K562 (cell line): ENCODE measurements around the gene UGT1A6. TPM values are rescaled to one million over a fixed set of nuclear protein-coding genes. Genes with fewer than 3 reads are reported as not detected.
A peak's percentile ranks its signal among the peaks of the same experiment; 100 is the strongest.

ENCODE experiments used
- ATAC-seq: fragments of 200-7000 bp; cut with Tn5 transposase; 3 replicates; pipeline ENCODE4 v1.9.1; 2020; ENCODE audit warnings: moderate library complexity
- BruUV-seq: library from RNA; stranded (reverse); fragments of 400-500 nt; replicated peaks from 2 replicates; lab custom pipeline; 2021; lab: Mats Ljungman, UMichigan
- CTCF ChIA-PET: fragments of 300-600 bp; formaldehyde crosslinking; extraction: SDS; loops from one replicate; lab custom pipeline; 2021; ENCODE audit warnings: low intra/inter-chr PET ratio; lab: Yijun Ruan, JAX
- POLR2A ChIA-PET: fragments of 300-600, 350-650 bp; sonication (Branson Sonifier 250); formaldehyde crosslinking; extraction: SDS; loops from one replicate; lab custom pipeline; 2021; ENCODE audit warnings: antibody characterized with exemption, inconsistent platforms; lab: Yijun Ruan, JAX
- DNase-seq, 4 experiments: peaks; one replicate each; pipeline versions ENCODE4 v3.0.0 to v3.0.0-alpha.2; 2011 to 2018; ENCODE audit warnings: low spot score in 3 of 4, mixed read lengths in 3 of 4; ENCODE audit errors: extremely low read depth in 1 of 4
- FAIRE-seq: peaks from 2 replicates; lab custom pipeline; 2011; peaks lifted over from hg19 to GRCh38; lab: Jason Lieb, UNC
- H2AFZ ChIP-seq: 2 replicates; pipeline ENCODE4 v1.6.0; 2011; ENCODE audit warnings: low read depth, low read length, control low read depth, inconsistent platforms
- H3K27ac ChIP-seq: fragments of 200-600 bp; 3 replicates; pipeline ENCODE4 v1.8.0; 2011; ENCODE audit warnings: low read depth, mild to moderate bottlenecking, control low read depth, inconsistent platforms, low read length, moderate library complexity, mixed read lengths; ENCODE audit errors: extremely low read depth
- H3K27me3 ChIP-seq, 2 experiments: fragments of 300-600 bp in 1 of 2; 2 replicates in 1 of 2; 3 replicates in 1 of 2; pipeline versions ENCODE4 v1.6.0 to v1.8.0; 2011; ENCODE audit warnings: inconsistent platforms in 2 of 2, low read length in 2 of 2, mild to moderate bottlenecking in 1 of 2, mixed read lengths in 1 of 2, moderate library complexity in 1 of 2; ENCODE audit not compliant: control insufficient read depth in 2 of 2, insufficient read depth in 2 of 2
- H3K36me3 ChIP-seq: fragments of 300-600 bp; 3 replicates; pipeline ENCODE4 v1.8.0; 2011; ENCODE audit warnings: mild to moderate bottlenecking, low read length, inconsistent platforms; ENCODE audit not compliant: control insufficient read depth, insufficient read depth
- H3K4me1 ChIP-seq, 2 experiments: fragments of 200-600 bp in 1 of 2; replicated peaks in 1 of 2; 2 replicates in 1 of 2; 3 replicates in 1 of 2; pipeline versions ENCODE4 v1.5.1 to v1.8.0; 2011; ENCODE audit warnings: inconsistent platforms in 2 of 2, low read length in 2 of 2, mild to moderate bottlenecking in 1 of 2, mixed read lengths in 1 of 2, moderate library complexity in 1 of 2; ENCODE audit not compliant: control insufficient read depth in 2 of 2, insufficient read depth in 2 of 2
- H3K4me2 ChIP-seq: 2 replicates; pipeline ENCODE4 v1.6.1; 2011; ENCODE audit warnings: low read length, control low read depth, inconsistent platforms, mixed read lengths; ENCODE audit not compliant: insufficient read depth
- H3K4me3 ChIP-seq: fragments of 200-600 bp; sonication (generic), shearing (Covaris generic); 2 replicates; pipeline ENCODE4 v1.5.1; 2016; ENCODE audit warnings: control low read depth, inconsistent platforms
- H3K79me2 ChIP-seq: fragments of 200-600 bp; 3 replicates; pipeline ENCODE4 v1.8.0; 2011; ENCODE audit warnings: low read length, inconsistent platforms; ENCODE audit not compliant: control insufficient read depth, insufficient read depth
- H3K9ac ChIP-seq, 2 experiments: 2 replicates each; pipeline versions ENCODE4 v1.6.0 to v1.6.1; 2011; ENCODE audit warnings: low read depth in 2 of 2, low read length in 2 of 2, control low read depth in 1 of 2, inconsistent platforms in 1 of 2, mild to moderate bottlenecking in 1 of 2, mixed read lengths in 1 of 2; ENCODE audit not compliant: insufficient read depth in 1 of 2
- H3K9me1 ChIP-seq: one replicate; pipeline ENCODE4 v1.6.0; 2011; ENCODE audit warnings: inconsistent platforms, mild to moderate bottlenecking, low read length, moderate library complexity; ENCODE audit not compliant: control insufficient read depth, insufficient read depth
- H3K9me3 ChIP-seq: replicated peaks from 2 replicates; pipeline ENCODE4 v1.5.1; 2011; ENCODE audit warnings: low read depth, low read length, inconsistent platforms; ENCODE audit not compliant: control insufficient read depth, insufficient read depth
- H4K20me1 ChIP-seq: replicated peaks from 2 replicates; pipeline ENCODE4 v1.6.1; 2011; ENCODE audit warnings: low read length, inconsistent platforms, mixed read lengths; ENCODE audit not compliant: control insufficient read depth, insufficient read depth
- KHSRP ChIP-seq: fragments of 450-650 bp; IDR thresholded peaks from 2 replicates; pipeline ENCODE4 v1.6.1; 2017
- MCM2 ChIP-seq: fragments of 450-650 bp; IDR thresholded peaks from 2 replicates; pipeline ENCODE4 v1.6.1; 2017; ENCODE audit warnings: low read depth, mild to moderate bottlenecking
- RNF2 ChIP-seq: sonication (generic); IDR thresholded peaks from 2 replicates; pipeline ENCODE4 v1.6.1; 2016
- ZHX1 ChIP-seq: fragments of 150-350 bp; conservative IDR thresholded peaks from 2 replicates; pipeline ENCODE4 v1.6.1; 2014; ENCODE audit warnings: low read length
- ZNF740 ChIP-seq, 3 experiments: fragments of 200-800 bp in 1 of 3; sonication (Bioruptor generic) in 1 of 3; sonication (generic) in 1 of 3; formaldehyde crosslinking in 1 of 3; IDR thresholded peaks; 2 replicates each; pipeline versions ENCODE4 v1.6.1 to v1.8.0; 2016 to 2022; ENCODE audit warnings: mild to moderate bottlenecking in 2 of 3, missing compliant biosample characterization in 2 of 3, missing genetic modification characterization in 2 of 3, missing genetic modification reagents in 1 of 3
- WGBS: fragments of 100-300 bp; shearing (Covaris generic); methylation state at CpG from one replicate; pipeline ENCODE4 v1.1.6; 2016; ENCODE audit warnings: low coverage, mixed read lengths; ENCODE audit not compliant: insufficient coverage; ENCODE audit errors: missing lambda C conversion rate; 5-methylcytosine and 5-hydroxymethylcytosine counted together
- in situ Hi-C: fragments of 300-500 bp; cut with MboI; formaldehyde crosslinking; loops from 4 replicates; pipeline ENCODE4 v1.15.0; 2018; ENCODE audit warnings: inconsistent platforms, mixed read lengths
- intact Hi-C: fragments of 100-400 bp; cut with micrococcal nuclease; formaldehyde crosslinking; loops from 2 replicates; pipeline ENCODE4 v1.14.2; 2022
- polyA plus RNA-seq, 8 experiments: library from polyadenylated mRNA; depleted of rRNA in 4 of 8; stranded (reverse) in 5 of 8; unstranded in 3 of 8; fragments of >200 nt; fragmentation: Nextera tagmentation in 2 of 8; fragmentation: Illumina TruSeq in 1 of 8; extraction: Ambion mirVana in 2 of 8; extraction: Trizol in 1 of 8; gene quantifications; 2 replicates each; pipeline versions ENCODE4 v1.2.1 to v1.2.3, GENCODE V29; 2011 to 2014; ENCODE audit warnings: inconsistent platforms in 1 of 8, missing spikeins in 1 of 8
- total RNA-seq, 7 experiments: library from RNA; depleted of rRNA in 6 of 7; stranded (reverse); fragments of >200 nt in 6 of 7; fragmentation: Illumina TruSeq in 2 of 7; extraction: Trizol in 2 of 7; gene quantifications; 2 replicates each; pipeline versions ENCODE4 v1.2.1 to v1.2.3, GENCODE V29; 2011 to 2021; ENCODE audit warnings: low replicate concordance in 1 of 7
- TF ChIP-seq, protein P1 (sequence below), 3 experiments: fragments of 200-800 bp in 1 of 3; fragments of 250-450 bp in 1 of 3; fragments of 450-650 bp in 1 of 3; sonication (Bioruptor Pico) in 1 of 3; sonication (Bioruptor generic) in 1 of 3; formaldehyde crosslinking in 1 of 3; IDR thresholded peaks; 2 replicates each; pipeline versions ENCODE4 v1.6.1 to v1.8.0; 2016 to 2022; ENCODE audit warnings: mild to moderate bottlenecking in 2 of 3, missing genetic modification characterization in 2 of 3, missing compliant biosample characterization in 1 of 3, moderate library complexity in 1 of 3
- TF ChIP-seq, protein P2 (sequence below): sonication (generic); formaldehyde crosslinking; IDR thresholded peaks from 2 replicates; pipeline ENCODE4 v1.8.0; 2022; ENCODE audit warnings: mild to moderate bottlenecking, missing genetic modification reagents

Gene UGT1A6
- total and polyA plus RNA-seq, 9 of the 15 experiments (the other 6 are each of a cell fraction or from before 2014, with no cell fraction given), result not detected

DNA sequence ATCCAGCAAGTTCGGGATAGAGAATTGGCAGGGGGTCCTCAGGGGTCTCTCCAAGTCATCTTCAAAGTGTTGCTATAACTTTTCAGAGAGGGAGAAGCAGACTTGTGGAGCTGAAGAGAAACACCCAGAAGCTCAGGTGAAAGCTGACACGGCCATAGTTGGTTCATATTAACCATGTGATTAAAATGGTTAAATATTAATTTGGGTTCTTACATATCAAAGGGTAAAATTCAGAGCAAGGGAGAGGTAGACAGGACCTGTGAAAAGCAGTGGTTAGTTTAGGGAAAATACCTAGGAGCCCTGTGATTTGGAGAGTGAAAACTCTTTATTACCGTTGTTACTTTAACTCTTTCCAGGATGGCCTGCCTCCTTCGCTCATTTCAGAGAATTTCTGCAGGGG lies at the start of gene UGT1A6 (continued):
- TF ChIP-seq ZNF740 (CRISPR knock-in tag; IDR thresholded peaks at IDR 0.05) (no peak), ZNF740 (tag; IDR thresholded peaks at IDR 0.05) (no peak)

DNA sequence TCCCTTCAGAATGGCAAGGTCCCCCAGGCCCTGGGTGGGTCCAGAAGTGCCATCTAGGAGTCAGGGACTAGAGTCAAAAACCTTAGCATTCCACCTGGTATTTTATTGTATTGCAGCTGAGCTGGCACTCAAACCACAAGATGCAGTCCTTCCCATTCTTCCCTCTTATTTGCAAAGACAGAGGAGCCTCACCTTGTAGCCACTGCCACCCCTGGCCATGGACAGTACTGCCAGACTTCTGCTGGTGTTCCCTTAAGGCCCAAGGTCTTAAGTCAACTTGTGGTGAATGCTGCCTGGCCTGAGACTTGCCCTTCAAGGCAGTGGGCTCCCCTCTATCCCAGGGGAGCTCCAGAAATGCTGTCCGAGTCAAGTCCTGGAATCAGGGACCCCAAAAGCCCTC lies 49.6 kb upstream of the UGT1A6 start:
- intact Hi-C loops (no loop called here), in situ Hi-C loops (no loop called here)
- Histone ChIP-seq H3K27ac (no peak overlapping the region), H2AFZ (no peak overlapping the region), H3K9ac (no peak overlapping the region), H3K79me2 (no peaks in the 10 kb centered on the region), H3K4me1 (no peaks in the 10 kb centered on the region), H3K36me3 (no peaks in the 10 kb centered on the region), H3K4me2 (no peak overlapping the region), H4K20me1 (no peaks in the 10 kb centered on the region), H3K4me3 (no peak overlapping the region), H3K9me3 (no peaks in the 10 kb centered on the region), H3K27me3 (no peaks in the 10 kb centered on the region), H3K9me1 (no peaks in the 10 kb centered on the region)
- ATAC-seq, result no peak
- BruUV-seq, result no TSS peak
- TF ChIP-seq, protein P1, sequence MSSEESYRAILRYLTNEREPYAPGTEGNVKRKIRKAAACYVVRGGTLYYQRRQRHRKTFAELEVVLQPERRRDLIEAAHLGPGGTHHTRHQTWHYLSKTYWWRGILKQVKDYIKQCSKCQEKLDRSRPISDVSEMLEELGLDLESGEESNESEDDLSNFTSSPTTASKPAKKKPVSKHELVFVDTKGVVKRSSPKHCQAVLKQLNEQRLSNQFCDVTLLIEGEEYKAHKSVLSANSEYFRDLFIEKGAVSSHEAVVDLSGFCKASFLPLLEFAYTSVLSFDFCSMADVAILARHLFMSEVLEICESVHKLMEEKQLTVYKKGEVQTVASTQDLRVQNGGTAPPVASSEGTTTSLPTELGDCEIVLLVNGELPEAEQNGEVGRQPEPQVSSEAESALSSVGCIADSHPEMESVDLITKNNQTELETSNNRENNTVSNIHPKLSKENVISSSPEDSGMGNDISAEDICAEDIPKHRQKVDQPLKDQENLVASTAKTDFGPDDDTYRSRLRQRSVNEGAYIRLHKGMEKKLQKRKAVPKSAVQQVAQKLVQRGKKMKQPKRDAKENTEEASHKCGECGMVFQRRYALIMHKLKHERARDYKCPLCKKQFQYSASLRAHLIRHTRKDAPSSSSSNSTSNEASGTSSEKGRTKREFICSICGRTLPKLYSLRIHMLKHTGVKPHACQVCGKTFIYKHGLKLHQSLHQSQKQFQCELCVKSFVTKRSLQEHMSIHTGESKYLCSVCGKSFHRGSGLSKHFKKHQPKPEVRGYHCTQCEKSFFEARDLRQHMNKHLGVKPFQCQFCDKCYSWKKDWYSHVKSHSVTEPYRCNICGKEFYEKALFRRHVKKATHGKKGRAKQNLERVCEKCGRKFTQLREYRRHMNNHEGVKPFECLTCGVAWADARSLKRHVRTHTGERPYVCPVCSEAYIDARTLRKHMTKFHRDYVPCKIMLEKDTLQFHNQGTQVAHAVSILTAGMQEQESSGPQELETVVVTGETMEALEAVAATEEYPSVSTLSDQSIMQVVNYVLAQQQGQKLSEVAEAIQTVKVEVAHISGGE (CRISPR knock-in tag; IDR thresholded peaks at IDR 0.05), result no peak
- TF ChIP-seq MCM2 (no peak), KHSRP (no peak), RNF2 (no peak), ZHX1 (no peak)
- TF ChIP-seq, protein P2, sequence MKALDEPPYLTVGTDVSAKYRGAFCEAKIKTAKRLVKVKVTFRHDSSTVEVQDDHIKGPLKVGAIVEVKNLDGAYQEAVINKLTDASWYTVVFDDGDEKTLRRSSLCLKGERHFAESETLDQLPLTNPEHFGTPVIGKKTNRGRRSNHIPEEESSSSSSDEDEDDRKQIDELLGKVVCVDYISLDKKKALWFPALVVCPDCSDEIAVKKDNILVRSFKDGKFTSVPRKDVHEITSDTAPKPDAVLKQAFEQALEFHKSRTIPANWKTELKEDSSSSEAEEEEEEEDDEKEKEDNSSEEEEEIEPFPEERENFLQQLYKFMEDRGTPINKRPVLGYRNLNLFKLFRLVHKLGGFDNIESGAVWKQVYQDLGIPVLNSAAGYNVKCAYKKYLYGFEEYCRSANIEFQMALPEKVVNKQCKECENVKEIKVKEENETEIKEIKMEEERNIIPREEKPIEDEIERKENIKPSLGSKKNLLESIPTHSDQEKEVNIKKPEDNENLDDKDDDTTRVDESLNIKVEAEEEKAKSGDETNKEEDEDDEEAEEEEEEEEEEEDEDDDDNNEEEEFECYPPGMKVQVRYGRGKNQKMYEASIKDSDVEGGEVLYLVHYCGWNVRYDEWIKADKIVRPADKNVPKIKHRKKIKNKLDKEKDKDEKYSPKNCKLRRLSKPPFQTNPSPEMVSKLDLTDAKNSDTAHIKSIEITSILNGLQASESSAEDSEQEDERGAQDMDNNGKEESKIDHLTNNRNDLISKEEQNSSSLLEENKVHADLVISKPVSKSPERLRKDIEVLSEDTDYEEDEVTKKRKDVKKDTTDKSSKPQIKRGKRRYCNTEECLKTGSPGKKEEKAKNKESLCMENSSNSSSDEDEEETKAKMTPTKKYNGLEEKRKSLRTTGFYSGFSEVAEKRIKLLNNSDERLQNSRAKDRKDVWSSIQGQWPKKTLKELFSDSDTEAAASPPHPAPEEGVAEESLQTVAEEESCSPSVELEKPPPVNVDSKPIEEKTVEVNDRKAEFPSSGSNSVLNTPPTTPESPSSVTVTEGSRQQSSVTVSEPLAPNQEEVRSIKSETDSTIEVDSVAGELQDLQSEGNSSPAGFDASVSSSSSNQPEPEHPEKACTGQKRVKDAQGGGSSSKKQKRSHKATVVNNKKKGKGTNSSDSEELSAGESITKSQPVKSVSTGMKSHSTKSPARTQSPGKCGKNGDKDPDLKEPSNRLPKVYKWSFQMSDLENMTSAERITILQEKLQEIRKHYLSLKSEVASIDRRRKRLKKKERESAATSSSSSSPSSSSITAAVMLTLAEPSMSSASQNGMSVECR, result no peak
- DNase-seq, result peak in 1 of 4 experiments; percentile 2
- FAIRE-seq, result no peak
- POLR2A ChIA-PET, result no interaction called here
- CTCF ChIA-PET, result no interaction called here
- 0% methylated on average over 1 of the region's 1 CpG for WGBS
